Activated CD8-positive, alpha-beta memory T cell treated with anti-CD3 and anti-CD28 coated beads, Interleukin-2, amount 50 U/mL, for 24 hours (primary cell): ENCODE measurements around the gene CXCL12.

Experiments used
- DNase-seq: peaks from one replicate; pipeline ENCODE4 v3.0.0-alpha.2; 2020; ENCODE audit errors: extremely low read depth

CXCL12 gene

DNA sequence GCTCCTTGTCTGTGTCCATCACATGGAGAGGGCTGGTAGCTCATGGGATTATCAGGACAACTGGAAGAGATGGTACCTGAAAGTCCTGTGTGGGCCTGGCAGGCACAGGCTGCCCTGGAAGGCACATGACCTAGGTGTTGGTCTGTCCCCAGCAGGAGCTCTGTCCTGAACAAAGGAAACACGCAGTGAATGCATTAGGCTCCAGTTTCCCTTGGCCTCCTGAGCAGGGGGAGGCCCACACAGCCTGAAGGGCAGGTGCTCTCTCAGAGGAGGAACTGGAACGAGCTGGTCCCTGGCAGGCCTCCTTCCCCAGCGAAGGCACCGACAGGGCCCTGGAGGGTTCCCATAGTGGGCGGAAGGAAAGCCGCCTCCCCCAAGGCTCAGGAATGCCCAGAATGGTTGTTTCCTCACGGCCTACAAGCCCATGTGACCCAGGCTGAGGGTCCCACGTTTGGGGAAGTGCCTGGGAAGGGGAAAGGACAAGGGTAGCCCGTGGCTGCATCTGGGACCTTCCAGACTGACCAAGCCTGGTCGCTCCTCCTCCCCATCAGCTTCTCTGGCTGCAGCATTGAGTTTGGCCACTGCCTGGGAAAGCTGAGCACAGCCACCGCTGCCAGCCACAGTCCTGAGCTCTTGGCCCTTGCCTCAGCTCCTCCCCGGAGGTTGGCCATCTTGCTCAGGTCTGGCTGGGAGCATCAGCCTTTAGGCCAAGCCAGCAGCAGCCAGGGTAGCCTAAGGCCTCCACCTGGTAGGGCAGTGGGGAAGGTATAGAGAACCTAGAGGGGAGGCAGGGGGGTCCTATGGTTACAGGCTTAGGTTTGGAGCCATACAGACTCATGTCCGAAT, 21.8 kb downstream of the CXCL12 start:
- no peak for DNase-seq

- no peak for DNase-seq
Observed at GRCh38 chr10:44361109-44361508, 23.8 kb downstream of the CXCL12 start.

DNA sequence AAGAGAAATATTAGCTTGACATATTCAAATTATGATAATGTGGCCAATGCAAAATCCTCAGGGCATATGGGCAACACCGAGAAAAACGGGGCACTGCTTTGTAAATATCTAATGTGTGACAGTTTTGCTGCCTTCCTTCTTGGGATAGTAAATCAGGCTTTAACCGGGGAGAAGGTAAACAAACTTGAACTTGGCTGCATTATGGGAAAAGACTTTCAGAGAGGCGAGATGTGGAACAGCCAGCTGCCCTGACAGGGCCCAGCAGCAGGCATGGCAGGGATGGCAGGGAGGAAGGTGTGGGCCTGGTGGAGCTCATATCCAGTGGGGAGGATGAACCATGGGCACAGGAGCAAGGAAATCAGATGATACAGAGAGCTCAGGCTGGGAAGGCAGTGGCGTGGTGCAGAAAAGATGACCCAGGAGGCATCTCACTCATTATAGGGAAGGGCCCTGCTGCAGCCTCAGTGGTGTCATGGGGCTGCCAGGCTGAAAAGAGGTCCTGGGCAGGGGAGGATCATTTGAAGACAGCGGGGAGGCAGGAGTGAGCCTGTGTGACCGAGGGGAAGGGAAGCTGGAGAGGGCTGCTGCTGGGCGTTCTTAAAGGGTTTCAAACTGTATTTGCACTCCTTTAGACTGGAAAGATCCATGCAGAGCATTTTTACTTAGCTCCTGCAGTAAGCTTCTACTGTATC, 26.7 kb downstream of the CXCL12 start:
- DNase-seq: no peak

DNA sequence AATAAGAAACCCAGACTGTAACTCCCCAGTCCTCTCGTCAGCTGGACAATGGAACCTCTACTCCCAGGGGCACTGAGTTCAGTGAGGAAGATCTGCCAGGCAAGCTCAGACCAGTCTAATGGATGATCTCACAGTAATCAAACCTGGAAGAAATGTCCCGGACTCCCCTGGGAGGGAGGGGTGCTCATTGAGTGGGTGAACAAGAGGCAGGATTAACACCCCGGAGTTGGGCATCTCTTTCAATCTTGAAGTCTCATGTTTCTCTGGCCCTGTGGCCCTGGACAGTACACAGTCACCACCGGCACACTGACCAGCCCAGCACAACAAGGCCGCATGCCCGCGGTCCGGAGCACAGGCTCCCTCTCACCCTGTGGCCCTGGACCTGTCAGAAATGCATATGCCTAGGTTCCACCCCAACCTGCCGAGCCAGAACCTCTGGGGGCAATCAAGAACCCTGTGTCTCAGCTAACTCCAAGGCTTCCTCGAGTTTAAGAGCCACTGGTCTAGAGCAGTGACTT, 27.8 kb downstream of the CXCL12 start:
- no peak for DNase-seq

DNA sequence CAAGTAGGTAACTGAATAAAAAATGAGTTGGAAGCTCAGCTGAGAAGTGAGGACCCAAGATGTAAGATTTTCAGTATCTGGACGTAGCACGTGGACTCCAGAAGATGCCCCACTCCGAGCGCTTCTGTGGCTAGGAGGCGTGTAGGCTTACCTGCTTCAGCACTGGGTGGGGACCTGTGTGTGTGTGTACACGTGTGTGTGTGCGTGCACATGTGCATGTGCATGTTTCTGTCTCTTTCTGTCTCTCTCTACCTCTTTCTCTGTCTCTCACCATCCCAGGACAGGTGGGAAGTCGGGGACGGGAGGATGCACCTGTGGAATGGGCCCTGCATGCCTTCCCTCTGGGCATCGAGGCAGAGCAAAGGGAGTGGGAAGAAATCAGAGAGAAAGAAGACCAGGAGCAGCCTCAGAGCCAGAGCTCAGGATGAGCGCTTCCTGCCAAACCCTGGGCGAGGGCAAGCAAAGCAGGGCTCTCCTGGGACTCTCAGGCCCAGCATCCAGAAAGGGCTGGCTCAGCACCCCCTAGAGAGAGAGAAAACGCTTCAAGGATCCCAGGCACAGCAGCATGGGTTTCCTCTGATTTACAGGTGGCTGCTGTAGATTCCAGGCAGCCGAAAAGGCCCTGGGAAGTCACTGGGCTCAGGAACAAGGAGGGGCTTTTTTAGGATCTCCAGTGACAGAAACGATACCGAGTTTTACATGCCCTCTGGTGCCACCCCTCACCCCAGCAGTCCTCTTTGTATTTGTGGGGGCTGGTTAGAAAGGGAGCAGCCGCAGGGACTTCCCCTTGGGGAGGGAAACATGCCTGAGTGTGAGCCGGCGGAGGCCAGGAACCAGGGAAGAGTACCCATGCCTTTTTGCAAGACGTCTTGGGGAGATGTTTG, 28.5 kb downstream of the CXCL12 start:
- DNase-seq: no peak

DNA sequence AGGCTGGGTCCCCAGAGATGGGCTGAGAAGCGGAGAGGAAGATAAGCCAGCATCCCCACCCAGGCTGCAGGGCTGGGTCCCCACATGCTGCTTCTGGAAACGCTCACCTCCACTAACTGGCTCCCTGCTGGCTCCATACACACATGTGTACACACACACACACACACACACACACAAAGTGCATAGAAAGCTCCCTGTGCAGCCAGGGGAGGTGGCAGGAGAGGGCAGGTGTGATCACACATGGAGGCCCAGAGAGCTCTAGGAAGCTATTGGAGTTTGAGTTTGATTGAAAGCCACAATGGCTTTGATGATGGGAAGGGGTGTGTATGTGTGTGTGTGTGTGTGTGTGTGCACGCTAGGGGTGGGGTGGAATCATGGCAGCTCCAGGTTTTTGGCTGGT, 29.3 kb downstream of the CXCL12 start:
- DNase-seq: no peak

GRCh38 chr10:44354771-44355170, 30.1 kb downstream of the CXCL12 start:
- DNase-seq: no peak

- no peak for DNase-seq
Observed at GRCh38 chr10:44353721-44354120, 31.2 kb downstream of the CXCL12 start.

GRCh38 chr10:44353128-44353390, 31.8 kb downstream of the CXCL12 start:
- DNase-seq: no peak

- DNase-seq: no peak
Observed at GRCh38 chr10:44352316-44353127, 32.4 kb downstream of the CXCL12 start.

DNA sequence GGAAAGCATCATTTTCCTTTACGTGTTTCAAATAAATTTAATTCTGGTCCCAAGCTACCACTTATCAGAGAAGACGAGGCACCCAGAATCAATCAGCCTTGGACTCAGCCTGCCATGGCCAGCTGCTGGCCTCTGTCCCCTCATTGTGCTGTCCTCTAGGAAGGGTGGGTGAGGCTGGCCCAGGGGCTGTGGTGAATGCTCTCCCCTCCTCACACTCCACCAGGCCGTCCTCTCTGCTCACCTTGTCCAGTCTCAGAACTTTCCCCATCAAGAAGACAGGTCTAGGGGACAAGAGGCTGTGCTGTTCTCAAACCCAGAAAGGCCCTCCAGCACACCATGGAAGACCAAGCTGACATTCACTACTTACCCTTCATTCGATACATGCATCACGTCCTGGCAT, 36.4 kb downstream of the CXCL12 start:
- no peak for DNase-seq

DNA sequence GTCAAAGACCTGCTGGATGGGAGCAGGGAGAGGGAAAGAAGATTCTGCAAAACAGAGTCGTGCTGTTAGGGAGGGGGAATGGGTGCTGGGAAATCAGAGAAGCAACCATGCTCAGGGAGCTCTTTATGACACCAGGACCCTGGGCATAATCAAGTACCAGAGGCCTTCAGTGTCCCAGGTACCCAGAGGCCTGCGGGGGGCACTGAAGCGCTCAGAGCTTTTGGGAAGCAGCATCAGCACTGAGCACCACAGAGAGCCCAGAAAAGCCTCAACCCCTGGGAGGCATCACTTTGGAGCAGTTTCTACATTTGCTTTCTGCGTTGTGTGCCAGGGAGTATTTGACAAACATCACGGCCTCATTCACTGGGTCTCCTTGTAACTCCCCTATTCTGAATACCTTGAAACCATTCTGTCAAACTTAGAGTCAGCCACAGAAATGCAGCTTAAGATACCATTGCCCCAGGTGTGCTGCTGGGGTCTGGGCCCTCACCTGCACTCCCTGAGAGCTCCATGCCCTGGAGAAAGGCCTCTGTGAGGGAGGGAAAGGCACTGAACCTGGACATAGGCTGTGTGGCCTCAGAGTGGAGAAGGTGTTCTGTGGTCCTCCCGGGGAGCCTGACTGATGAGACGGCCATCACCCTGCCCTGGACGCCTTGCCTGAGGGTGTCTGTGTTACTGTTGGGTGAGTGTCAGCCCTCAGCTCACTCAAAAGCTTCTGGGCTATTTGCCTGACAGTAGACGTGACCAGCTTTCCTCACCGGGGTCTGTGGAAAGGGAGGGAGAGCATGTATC, 37.1 kb downstream of the CXCL12 start:
- DNase-seq: no peak

GRCh38 chr10:44344727-44345126, 40.2 kb downstream of the CXCL12 start:
- DNase-seq: no peak

DNA sequence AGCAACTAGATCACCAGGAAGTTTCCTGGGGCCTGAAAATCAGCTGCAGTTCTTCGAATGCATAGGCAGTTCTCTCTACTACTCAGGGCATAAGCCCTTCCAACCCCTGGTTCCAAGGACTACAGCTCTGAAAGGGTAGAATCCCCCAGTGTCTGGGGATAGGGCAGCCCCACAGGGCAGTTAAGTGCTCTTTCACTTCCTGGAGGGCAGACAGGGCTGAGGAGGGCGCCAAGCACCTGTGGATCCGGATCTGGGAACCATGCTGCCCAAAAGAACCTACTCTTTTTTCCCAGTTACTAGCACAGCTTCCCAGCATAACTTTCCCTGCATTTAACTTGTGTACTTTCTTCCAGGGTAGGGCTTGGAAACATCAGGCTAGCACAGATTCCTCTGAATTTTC, 41.1 kb downstream of the CXCL12 start:
- DNase-seq: no peak

DNA sequence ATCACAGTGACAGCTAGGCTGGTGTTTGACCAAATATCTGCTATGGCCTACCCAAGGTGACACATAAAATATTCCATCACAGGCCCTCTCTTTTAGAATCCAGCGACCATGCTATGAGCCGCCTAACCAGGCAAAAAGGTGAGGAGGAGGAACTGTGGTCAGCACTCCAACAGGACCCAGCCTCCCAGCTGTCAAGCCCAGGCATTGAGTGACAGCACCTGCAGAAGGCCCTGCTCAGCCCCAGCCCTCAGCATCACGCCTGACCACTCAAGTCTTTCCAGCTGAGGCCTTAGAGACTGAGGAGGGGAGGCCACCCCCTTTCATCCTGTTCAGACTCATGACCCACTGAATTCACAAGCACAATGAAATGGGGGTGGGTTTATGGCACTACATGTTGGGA, 43.0 kb downstream of the CXCL12 start:
- no peak for DNase-seq

DNA sequence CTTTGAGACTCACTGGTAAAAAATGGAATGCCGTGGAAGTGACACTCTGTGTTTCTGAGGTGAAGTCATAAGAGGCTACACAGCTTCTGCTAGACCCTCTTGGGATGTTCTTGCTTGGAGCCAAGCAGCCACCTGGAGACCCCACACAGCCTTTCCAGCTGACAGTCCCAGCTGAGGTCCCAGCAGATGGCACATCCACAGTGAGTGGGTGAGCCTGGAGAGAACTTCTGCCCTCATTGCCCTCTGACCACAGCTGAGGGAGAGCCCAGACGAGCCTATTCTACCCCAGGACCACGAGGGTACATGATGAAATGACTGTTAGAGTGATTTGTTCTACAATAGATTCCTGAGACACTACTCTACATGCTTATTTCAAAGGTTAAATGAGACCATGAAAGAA, 44.3 kb downstream of the CXCL12 start:
- DNase-seq: no peak

GRCh38 chr10:44339218-44339617, 45.7 kb downstream of the CXCL12 start:
- no peak for DNase-seq

DNA sequence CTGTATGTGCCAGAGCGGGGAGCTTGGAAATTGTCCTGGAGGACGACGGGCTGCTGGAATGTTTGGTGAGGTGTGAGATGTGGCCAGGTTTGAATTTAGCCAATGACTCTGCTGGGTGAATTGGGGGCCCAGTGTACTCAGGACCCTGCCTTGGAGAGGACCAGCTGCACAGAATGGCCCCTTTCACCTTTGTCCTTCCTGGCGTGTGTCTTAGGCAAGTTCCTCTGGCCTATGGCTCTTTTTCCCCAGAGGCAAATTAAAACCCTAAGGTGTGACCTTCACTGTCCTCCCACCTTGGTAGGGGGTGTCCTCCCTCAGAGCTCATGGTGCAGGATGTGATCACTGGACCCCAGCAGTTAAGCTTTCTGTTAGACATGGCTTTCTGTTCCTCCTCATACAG, 47.8 kb downstream of the CXCL12 start:
- no peak for DNase-seq

DNA sequence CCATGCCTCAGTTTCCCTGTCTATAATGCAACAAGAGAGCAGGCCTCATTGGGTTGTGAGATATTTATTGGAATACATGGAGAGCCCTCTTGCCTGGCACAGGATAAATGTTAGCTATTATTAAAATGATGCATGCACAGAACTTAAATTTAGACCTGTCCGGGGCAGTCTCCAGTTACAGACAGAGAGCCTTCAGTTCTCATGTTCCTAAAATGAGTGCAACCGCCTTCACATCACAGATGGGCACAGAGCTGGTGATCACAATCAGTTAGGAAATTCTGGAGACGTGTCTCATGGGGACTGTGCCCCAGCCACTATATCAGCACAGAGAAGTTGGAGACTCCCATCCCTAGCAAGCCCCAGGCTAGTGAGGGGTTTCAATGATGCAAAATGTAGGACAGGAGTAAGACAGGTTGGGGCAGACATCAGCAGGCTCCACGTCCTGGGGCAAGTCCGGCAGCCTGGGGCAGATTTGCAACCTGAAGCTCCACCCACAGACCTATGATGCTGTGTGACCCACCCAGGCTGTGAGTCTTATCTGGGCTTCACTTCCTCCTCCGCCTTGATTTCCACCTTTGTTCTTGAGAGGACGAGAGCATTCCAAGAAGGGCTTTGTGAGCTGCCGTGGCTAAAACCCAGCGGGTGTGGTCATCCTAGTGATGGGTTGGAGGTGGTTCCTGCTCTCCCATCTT, 49.4 kb downstream of the CXCL12 start:
- no peak for DNase-seq

- no peak for DNase-seq
Observed at GRCh38 chr10:44334621-44335184, 50.2 kb downstream of the CXCL12 start.
